Right renal pelvis (tissue), 4 donors: ENCODE measurements around the gene CAPRIN2. TPM values are rescaled to one million over a fixed set of nuclear protein-coding genes. Genes with fewer than 3 reads are reported as not detected.

Experiments used
- polyA plus RNA-seq, 4 donors: library from polyadenylated mRNA; unstranded; fragments of 120-200 nt; gene quantifications; one replicate each; pipeline ENCODE4 v1.2.1, GENCODE V29; 2013; ENCODE audit not compliant: insufficient read length in 4 of 4

The CAPRIN2 gene
- polyA plus RNA-seq, 4 donors: 32.3 to 42.8 (median 36.5) TPM

Other genes with a start within 250 kb of the CAPRIN2 start
- gene IPO8, start 59.1 kb downstream of the CAPRIN2 start, polyA plus RNA-seq: 10 to 100 TPM; 49.8 to 63.1 (median 59.4) TPM
- 1 to 10 TPM; 4.0 to 7.5 (median 5.3) TPM for gene TSPAN11, start 171.8 kb upstream of the CAPRIN2 start, polyA plus RNA-seq